GOT3 (cell line): ENCODE results near the gene ZP1.

Experiments
- DNase-seq: peaks from one replicate; lab custom pipeline; 2025; ENCODE audit warnings: mixed read lengths; lab: John Stamatoyannopoulos, UW

ZP1 gene

DNA sequence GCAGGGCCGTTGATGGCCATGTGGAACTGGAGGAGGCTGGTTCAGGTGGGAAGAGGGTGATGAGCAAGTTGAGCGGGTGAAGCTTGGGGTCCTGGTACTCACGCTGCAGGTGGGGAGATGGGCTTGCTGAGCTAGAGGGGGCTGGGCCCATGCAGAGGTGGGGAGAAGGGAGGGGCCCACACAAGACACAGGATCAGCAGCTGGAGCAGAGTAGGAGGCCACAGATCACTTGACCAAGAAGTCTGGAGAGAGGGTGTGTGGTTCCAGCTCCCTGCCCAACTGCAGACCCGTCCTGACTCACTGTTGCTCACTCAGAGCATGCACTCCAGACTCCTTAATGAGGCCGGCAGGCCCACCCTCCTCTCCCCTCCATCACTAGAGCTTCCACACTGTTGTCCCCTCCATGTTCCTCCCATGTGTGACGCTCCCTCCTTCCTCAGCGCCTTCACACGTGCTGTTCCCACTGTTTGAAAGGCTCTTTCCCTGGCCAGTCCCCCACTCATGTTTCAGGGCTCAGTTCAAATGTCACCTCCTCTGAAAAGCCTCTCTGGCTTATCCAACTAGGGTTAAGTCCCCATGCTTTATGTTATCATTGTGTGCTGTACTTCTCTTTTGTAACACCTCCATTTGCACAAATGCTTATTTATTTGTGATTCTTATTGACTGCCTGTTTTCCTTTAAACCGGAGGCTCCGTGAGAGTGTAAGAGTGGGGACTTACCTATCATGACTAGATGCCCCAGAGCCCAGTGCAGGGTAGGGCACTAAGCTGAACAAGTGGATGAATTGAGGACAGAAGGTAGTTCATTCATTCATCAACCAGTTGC lies 23.1 kb upstream of the ZP1 start:
- DNase-seq = no peak

DNA sequence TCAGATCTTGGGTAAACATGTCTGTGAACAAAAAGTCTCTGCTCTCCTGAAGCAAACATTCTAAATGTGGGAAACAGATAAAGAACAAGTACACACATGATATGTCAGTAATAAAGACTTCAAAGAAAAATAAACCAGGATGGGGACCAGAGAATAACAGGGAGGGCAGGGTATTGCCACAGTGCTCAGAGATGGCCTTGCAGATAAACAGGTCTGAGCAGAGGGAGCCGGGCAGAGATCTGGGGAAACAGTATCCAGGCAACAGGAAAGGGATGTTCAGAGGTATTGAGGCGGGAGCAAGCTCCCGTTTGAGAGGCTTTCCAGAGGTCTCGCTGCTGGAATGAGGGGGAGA lies 22.5 kb upstream of the ZP1 start:
- DNase-seq = no peak

DNA sequence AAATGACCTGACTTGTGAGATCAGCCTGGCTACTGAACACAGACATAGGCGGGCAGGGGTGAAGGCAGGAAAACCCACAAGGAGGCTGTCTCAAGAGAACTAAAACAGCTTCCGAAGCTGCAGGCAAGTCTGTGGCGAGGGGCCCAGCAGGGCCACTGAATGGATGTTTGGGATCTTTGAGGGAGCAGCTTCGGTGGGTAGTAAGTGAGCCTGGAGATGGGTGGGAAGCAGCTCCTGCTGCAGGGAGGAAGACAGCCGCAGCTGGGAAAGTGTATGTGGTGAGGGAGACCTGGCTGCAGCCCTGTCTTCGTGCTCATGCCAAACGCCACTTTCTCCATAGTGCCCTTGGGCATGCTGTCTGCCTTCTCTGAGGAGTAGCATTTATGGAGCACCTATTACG lies 22.0 kb upstream of the ZP1 start:
- no peak for DNase-seq

DNA sequence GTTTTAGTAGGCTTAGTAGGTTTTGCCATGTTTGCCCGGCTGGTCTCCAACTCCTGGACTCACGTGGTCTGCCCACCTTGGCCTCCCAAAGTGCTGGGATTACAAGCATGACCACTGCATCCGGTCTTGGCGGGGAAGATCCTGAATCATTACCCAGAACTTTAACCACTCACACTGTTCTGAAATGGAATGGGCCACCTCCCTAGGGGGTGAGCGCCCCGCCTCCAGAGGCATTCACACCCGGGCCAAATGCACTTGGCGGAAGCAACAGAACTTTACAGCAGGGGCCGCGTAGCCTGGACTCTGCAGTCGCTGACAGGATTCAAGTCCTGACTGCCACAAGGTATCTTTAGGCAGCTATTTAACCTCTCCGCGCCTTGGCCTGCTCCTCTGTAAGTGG lies 20.1 kb upstream of the ZP1 start:
- no peak for DNase-seq

DNA sequence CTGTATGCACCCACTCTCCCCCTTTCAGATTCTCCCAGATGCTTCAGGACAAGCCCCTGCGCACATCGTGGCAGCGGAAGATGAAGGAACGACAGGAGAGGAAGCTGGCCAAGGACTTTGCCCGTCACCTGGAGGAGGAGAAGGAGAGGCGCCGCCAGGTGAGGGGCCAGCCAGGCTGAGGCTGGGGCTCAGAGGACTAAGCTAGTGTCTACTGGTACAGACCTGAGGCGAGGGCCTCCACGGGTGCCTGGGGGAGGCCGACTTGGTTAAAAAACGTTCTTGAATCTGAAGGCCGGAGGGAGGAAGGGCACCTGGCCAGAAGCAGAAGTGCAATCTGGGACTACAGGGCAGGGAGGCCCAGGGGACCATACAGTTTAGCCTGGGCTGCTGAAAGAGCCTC lies 19.4 kb upstream of the ZP1 start:
- DNase-seq = no peak

DNA sequence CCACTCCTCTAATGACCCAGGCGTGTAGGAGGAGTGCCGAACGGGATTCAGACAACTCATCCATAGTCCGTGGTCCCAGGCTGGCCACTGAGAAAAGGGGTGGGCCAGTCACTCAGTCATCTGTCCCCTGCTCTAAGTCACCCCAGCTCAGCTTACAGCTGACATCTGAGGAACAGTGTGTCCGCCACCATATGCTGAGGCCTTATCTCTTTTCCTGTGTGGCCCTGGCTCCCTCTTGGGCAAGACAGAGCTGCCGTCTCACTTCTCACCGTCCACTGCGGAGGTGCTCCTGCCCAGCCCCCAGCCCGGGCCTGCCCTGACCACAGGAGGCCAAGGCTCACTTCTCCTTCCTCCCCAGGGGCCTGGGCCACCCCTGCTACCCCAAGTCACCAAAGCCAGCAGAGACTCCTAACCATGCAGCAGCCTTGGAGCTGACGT lies 18.6 kb upstream of the ZP1 start:
- DNase-seq = no peak

DNA sequence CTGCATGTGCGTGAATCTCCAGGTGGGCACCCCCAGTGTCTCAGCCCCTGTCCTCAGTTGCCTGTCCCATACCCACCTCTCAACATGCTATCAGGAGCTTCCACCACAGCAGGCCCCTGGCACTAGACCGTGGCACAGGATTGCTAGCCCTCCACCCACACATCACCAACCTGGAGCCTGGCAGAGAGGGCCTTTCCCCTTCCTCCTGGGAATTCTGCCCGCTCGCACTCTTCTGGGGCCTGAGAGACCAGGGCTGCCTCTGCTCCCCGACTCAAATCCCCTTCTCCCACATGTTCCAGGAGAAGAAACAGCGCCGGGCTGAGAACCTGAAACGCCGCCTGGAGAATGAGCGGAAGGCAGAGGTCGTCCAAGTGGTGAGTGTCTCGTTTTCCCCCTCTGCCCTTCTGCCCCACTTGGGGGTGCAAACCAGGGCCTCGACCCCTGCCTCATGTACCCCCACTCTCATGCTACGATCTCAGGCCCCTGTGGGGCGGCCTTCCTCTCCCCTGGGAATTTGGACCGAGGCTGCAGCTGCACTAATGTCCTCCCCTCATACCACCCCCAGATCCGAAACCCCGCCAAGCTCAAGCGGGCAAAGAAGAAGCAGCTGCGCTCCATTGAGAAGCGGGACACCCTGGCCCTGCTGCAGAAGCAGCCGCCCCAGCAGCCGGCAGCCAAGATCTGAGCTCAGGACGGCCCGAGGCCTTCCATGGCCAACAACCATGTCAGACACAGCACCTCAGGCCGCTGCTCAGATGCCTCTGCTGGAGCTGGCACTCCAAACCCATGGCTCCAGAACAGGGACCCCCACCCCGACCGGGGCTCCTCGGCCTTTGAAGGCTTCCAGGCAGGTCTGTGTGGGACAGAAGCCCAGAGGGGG lies 17.5 kb upstream of the ZP1 start:
- DNase-seq = no peak

DNA sequence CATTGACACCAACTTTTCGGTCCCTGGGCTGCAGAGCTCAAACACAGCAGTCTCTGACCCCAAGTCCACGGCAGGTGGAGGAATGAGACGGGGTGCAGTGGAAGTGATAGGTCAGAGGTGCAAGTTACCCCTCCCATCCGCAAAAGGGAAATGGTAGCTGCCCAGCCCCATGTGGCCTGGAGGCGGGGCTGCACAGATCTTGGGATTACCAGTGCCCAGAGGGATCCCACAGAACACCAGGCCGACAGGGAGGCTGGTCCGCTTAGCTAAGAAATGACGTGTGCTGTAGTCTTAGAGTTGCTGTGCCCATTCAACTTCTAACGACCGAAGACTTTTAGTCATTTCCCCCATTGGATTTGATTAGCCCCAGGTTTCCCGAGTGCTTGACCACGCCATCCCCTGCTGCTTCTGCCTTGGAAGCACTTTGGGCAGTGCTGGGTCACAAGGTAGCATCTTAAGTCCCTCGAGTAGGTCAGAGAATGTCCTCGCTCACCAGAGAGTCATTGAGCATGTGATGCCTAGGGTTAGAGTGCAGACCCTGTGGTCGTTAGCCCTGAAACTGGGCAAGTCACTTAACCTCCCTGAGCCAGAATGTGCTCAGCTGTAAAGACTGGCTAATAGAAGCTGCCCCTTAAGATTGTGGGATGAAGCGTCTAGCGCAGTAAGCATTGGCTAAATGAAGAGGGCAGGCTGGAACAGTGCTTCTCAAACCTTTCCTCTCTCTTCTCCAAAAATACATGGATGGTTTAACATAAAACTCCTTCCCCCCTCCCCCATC lies 15.8 kb upstream of the ZP1 start:
- DNase-seq = no peak

DNA sequence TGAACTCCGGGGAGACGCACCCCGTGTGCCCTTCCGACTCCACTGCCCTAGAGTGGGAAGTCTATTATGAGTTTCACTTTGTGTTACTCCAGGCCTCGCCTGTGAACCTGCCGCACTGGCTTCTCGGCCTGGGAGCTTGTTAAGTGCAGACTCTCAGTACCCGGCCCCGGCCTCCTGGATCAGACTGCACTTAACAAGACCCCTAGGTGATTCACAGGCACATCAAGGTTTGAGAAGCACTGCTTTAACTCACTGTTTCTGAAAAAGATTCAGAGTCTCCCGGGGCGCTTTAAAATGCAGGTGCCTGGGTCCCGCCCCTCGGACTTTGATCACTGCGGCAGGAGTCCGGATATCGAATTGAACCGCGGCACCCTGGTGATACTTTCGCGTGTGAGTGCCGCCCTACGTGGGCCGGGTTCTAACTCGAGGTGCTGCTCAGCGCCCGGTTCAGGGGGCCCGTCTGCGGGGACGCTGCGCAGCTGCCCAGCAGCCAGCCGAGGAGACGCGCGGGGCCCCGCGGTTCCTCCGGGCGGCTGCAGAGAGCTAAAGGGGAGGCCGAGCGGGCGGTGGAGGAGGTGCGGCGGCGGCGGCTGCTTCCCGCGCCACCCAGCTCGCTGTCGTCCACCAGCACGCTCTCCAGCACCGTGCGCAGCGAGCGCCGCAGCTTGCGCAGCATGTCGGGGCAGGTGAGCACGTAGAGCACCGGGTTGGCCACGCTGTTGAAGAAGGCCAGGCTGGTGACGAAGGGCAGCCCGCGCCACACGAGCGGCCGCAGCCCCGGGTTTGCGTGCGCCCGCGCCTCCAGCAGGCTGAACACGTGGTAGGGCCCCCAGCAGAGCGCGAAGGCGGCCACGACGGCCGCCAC lies 15.0 kb upstream of the ZP1 start:
- DNase-seq = no peak

DNA sequence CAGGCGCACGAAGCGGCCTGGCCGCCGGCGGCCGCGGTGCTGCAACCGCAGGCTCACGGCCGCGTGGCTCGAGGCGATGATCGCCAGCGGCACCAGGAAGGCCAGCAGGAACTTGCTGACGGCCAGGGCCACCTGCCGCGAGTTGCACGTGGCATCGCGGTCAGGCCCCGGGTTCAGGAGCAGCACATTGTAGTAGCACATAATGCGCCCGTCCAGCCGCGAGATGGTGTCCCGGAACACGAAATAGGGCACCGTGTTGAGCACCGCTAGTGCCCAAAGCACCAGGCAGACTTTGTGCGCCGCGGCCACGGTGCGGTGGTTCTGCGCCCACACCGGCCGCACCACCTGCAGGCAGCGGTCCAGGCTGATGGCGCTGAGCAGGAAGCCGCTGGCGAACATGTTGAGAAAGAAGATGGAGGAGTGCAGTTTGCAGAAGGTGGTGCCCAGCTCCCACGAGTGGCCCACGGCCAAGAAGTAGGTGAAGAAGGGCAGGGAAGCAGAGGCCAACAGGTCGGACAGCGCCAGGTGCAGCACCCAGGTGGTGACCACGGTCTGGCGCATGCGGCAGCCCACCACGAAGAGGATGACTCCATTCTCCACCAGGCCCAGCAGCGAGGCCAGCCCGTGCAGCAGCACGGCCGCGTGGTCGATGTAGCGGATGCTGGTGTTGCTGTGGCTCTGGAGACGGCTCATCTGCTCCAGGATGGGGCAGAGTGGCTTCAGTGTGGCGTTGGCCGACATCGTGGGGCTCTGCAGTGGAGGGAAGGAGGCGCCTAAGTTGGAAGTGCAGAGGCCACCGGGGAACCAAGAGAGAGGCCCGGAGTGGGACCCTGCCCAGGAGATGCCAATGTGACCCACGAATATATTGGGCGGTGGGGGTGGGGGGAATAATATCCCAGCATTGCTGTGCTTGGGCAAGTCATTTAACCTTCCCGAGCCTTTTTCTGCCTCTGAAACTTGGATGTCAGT lies 14.1 kb upstream of the ZP1 start:
- no peak for DNase-seq

DNA sequence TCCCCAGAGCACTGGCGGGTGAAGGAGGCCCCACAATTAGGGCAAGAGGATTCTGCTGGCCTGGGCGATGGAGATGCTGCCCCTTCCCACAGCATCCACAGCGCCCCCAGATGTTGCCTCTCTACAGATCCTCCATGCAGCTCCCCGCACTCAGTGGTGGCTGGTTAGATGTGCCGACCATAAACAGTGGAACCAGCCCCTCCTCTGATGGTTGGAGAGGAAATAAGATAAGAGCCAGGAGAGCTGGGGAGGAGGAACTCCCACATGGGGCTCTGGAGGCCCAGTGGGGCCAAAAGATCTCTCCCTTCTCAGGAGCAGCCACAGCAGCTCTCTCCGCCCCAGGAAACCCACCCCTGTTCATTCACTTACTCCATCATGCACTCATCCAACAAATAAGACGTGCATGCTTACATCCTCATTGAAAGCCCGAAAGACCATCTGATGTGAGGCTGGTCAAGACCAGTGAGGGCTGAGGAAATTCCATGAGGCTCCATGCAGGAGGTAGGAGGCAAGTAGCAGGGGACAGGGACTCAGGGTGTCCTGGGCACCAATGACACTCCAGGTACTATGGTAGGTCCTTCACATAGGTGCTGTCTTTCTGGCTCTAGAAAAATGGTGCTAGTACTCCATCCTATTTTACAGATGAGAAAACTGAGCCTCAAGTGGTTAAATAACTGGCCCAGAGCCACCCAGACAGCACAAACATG lies 13.0 kb upstream of the ZP1 start:
- DNase-seq = no peak

DNA sequence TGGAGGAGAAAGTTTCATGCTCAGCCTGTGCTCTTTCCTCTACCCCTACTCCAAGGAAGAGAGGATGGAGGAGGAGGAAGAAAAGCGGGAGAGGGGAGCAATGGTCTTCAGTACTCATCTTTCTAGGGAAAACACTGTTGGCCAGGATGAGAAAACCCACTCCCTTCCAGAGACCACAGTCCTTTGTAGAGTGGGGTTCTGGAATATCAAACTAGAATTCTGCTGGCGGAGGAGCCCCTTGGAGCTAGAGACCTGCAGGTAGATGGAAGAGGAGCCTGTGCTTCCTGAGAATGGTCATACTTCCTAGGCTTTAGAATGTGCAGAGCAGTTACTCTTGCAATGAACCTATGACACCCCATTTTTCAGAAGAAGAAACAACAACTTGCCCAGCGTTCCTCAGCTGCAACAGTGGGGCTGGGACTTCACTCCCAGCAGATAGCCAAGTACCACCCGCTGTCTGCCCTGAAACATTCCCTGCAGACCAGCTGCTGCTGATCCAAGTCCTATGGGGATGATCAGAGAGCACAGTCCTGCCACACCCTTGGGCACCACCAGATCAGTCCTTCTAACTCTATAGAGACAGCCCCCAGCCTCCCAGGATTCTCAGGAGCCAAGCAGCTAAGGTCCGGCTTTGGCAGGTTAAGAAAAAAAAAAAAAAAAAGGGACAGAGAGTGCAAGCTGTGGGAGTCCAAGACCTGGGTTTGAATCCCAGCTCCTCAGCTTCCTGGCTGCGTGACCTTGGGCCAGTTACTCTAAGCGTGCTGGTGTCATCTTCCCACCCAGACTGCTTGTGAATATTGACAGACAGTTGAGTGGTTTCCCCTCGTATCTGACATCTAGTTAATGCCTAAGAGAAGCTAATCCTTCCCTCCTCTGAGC lies 12.3 kb upstream of the ZP1 start:
- DNase-seq = no peak

DNA sequence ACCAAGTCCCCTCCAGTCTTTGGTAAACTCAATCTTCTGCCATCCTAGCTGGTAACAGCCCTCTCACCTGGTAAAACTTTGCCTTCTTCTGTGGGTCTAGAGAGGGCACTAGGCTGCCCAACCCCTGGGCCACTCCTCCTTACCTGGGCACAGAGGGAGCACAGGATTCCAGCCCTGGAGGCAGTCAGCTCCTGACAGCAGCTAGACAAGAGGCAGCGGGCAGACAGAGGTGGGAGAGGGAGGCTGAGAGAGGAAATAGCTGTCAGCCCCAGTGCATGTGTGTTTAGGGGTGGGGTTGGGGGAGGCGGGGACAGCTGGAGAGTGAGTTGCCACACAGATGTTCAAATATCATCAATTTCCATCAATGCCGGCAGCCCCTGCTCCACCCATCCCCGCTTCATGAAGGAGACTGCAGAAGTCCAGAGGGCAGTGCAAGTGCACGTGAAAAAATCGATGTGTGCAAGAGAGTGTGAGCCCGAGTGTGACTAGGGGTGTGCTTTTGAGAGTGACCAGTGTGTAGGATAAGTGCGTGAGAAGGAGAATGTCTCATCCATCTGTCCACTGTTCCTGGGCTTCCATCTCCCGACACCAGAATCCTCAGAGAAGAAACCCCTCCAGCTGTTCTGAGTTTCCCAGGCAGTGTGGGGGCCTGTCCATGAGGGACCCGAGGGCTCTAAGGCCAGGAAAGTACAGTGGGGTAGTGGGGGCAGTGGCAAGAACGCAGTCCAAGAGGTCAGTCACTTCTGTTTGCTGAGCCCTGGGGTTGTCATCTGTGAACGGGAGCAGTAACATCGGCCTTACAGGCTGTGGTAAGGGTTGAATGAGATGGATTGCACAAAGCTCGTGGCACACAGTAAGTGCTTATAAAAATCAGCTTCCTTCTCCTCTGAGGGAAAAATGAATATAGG lies 11.4 kb upstream of the ZP1 start, which contains the start of gene PTGDR2:
PTGDR2 (minus strand) TSS at position 225 of the 908 bp plus-strand sequence. CDS start 2,228 bp downstream, outside the sequence.
- no peak for DNase-seq

DNA sequence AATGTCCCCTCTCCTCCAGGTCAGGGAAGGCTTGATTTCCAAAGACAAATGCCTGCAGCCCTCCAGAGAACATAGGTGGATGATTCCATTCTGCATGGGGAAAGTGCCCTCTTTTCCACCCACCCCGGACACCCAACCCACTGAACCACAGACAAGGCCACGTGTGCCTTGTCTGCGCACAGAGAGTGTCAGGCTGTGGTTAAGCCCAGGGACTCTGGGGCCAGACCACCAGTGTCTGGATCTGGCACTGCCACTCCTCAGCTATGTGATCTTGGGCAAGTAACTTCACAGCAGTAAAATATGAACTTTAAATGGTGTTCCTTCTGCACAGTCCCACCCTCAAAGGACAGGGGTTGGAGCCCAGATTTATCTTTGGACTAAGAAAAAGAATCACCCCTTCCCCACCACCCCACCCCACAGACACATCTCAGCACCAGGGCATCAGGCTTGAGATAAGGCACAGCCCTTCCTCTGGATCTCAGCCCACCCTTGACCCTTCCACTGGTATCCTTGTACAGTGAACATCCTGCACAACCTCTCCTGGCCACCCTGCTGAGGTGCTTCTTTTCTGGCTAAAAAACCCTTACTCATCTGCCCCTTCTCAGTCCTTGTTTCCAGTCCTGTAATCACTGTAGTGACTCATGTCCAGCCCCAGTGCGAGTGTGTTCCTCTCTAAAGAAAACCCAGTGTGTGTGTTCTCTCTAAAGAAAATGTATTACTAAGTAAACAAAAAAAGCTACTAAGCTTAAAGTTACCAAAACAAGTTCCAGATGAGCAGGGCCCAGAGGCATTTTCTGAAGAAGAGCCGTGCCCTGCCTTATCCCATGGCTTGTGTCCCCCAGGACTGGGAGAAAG lies 9.7 kb upstream of the ZP1 start:
- DNase-seq = no peak

DNA sequence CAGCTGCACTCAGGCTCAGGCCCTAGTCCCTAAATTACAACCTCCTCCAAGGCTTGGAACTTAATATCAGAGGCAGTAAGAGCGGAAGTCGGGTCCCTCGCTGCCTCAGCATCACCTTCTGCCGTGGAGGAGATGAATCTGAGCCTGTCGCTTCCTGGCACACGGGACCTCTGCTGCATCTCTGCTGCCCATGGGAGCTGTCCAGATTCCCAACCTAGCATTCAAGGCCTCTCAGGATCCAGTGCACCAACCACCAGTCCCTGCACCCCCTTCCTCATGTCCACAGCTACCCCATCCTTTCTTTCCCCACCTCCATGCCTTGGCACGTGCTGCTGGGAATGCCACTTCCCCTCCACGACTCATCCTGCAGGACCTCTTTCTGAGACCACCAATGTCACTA lies 9.1 kb upstream of the ZP1 start:
- DNase-seq = no peak

DNA sequence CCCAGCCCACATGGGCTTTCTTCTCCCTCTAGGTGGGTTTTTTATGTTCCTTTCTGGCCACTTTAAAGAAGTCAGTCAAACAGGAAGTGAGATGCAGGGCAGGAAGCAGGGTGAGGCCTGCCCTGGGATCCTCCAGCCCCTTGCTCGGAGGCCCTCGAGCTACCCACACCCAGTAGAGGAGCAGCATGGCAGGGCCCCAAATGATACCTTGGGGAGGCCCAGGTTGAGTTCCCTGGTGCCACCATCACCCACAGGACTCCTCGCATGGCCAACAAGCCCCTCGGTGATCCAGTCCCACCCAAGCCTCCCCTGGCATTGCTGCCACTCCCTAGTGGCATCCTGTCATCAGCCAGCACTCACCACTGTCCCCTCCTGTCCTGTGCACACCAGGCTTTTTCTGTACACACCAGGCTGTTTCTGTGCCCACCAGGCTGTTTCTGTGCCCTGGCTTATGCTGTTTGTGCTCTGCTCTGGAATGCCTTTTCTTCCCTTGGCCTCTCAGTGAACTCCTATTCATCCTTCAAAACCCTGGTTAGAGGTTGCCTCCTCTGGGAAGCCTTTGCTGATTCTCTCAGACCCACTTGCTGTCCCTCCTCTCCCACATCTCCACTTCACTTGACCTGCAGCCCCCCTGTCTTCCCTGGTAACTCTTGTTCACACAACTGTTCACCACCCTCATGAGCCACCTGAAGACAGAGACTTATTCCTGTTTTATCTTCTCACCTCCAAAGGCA lies 8.4 kb upstream of the ZP1 start:
- no peak for DNase-seq
